ENCODE measurements around the gene CPNE5.

The CPNE5 gene

DNA sequence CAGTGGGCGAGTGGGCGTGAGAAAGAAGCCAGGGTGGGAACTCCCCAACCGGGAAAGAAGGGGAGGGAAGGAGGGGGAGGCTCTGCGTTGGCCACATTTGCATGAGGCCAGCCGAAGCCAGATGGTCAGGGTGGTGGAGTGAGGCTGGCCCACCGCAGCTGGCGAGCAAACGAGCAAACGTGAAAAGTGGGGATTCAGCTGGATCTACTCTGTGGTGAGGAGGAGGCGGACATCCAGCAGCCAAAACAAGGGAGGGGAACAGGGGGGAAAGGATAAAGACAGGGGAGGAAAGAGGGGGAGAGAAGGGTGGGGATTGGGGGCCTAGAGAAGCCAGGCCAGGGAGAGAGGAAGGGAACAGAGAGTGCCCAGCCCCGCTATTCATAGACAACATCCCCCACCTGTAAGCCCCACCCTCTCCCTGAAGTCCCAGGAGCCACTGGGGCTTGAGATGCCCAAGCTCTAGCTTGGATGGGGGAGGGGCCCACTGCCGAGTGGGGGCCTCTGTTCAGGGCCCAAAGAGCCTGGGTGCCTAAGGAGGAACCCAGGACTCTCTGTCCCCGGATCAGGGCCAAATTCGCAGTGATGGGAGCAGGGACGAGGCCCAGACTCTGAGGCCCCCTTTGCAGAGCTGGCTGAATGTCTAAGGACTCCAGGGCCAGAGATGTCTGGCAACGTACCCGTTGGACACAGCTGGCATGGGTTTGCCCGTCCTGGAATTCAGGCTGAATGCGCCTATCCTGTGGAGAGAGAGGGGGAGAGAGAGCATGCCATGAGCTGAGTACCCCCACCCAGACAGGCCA is 45.1 kb downstream of the CPNE5 start:
- DNase-seq (ENCODE audit: low read depth in 2 of 2), result no peak

DNA sequence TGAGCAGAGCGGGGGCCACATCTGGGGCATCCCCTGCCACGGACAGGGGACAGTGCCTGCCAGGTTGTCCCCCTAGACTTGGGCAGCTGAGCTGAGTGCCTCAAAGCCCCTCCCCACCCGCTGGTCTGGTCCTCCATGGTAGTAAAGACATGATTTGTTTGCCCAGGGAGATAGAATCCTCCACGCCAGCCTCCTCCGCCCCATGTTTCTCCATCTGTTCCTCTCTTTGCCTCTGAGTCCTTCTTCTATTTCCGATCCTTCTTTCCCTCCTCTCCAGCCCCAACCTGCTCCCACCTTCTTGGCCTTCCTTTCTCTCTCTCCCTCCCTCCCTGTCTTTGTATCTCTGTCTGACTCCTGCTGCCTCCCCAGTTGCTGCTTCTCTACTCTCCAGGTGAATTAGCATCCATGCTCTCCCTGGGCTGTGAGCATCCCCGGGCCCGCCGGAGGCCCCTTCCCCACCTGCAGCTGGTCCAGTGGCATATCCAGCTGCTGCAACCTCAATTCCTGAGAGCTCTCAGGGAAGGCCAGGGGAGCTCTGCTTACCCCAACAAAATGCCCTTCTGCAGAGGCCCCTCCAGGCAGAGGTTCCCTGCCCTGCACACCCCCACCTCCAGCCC is 45.8 kb downstream of the CPNE5 start:
- no peak for DNase-seq (ENCODE audit: low read depth in 2 of 2)

GRCh38 chr6:36791521-36792135 is 47.6 kb downstream of the CPNE5 start:
- no peak for DNase-seq (ENCODE audit: low read depth in 2 of 2)

- DNase-seq (ENCODE audit: low read depth in 2 of 2), result no peak
Observed at GRCh38 chr6:36791085-36791484, 48.2 kb downstream of the CPNE5 start.

DNA sequence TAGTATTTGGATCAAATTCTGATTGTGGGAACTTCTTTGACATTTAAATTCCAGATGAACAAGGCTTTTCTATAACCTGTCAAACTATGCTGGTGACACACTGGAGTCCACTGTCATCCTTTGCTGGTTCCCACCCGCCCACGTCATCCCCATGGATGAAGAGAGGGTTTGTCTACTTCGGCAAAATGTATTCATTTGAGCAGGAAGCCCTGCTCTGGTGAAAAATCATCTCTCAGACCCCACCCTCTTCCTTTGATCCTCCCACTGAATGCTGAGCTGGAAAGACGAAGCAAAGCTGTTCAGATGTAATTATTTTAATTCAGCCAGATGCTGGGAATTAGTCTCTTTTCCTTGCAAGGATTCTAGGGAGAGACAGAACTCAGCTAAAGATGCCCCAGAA is 50.5 kb downstream of the CPNE5 start:
- DNase-seq (ENCODE audit: low read depth in 2 of 2), result peak in 1 of 2 experiments; percentile 17

GRCh38 chr6:36788186-36788585 is 51.1 kb downstream of the CPNE5 start:
- no peak for DNase-seq (ENCODE audit: low read depth in 2 of 2)

DNA sequence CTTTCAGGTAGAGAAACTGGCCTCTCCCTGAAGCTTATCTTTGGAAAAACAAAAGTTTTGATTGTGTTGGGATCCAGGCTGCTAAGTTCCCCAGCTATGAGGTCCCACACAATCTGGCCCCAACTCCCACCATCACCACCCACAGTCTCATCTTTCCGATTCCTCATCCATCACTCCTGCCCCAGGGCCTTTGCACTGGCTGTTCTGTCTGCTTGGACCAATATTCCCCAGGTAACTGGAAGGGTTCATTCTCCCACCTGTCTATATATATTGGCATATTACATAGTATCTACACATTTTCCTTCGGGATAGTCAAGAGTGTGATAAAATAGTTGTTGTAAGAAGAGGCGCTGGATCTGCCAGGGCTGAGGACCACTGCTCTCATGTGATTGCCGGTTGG is 52.0 kb downstream of the CPNE5 start:
- DNase-seq (ENCODE audit: low read depth in 2 of 2), result no peak

- DNase-seq (ENCODE audit: low read depth in 2 of 2), result no peak
Observed at GRCh38 chr6:36786055-36786675, 53.1 kb downstream of the CPNE5 start.

DNA sequence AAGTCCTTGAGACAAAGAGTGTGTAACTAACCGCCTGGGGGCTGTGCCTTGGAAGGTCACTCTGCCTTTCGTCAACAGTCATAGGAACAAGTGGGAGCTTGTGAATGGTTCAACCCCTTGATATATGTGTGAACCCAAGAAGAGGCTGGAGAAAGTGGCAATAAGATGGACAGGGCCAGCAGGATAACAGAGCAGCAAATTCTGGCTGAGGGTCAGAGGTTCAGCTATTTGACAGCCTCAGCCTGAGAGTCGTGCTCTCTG is 54.9 kb downstream of the CPNE5 start:
- no peak for DNase-seq (ENCODE audit: low read depth in 2 of 2)

GRCh38 chr6:36783603-36784375 is 55.5 kb downstream of the CPNE5 start:
- DNase-seq (ENCODE audit: low read depth in 2 of 2), result no peak

GRCh38 chr6:36781669-36782068 is 57.6 kb downstream of the CPNE5 start:
- no peak for DNase-seq (ENCODE audit: low read depth in 2 of 2)

GRCh38 chr6:36780442-36781177 is 58.6 kb downstream of the CPNE5 start:
- no peak for DNase-seq (ENCODE audit: low read depth in 2 of 2)

DNA sequence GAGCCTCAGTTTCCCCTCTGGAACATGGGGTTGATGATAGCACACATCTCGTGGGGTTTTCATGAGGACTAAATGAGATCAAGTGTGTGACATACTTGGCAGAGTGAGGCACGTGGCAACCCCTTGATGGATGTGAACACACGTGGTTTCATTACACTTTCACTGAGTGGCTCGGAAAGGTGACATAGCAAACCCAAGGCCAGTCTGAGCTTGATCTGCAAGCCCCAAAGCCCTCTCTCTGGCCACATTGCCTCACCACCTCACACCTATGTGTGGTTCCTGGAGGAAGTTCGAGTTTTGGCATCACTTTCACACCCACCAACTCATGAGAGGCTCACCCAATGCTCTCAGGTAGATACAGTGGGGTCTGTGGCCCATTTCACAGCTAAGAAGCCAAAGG is 60.0 kb downstream of the CPNE5 start:
- DNase-seq (ENCODE audit: low read depth in 2 of 2), result no peak

DNA sequence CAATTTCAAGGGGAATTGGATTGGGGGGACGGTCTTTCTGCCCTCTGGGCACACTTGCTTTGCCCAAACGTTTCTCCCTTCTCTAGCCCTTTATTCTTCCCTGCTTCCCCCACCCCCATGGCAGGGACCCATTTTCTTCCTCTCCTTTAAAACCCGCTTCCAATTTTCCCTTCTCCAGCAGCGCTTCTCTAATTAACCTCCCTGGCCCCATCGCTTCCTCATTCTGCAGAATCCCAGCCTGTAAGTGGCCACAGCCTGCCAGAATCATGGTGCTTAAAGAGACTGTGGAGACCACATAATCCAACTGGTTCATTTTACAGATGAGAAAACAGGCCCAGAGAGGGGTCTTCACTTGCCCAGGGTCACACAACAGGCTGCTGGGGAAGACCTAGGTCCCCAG is 61.4 kb downstream of the CPNE5 start:
- DNase-seq (ENCODE audit: low read depth in 2 of 2), result no peak

DNA sequence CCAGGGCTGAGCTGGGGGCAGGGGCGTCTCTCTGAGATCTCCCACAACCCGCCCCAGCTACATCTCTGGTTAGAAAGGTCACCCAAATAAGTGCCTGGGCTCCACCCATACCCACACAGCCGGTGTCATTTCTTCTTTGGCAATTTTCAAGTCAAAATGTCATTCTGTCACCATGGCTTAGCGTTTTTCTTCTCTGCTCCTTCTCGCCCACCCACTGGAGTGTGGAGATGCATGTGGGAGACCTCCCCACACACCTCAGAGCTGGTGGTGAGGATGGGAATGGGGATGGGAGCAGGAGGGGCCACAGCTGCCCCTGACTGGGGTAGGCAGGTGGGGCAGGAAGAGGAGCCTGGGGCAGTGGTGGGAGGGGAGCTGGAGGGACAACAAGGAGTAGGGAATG is 63.1 kb downstream of the CPNE5 start:
- DNase-seq (ENCODE audit: low read depth in 2 of 2), result no peak

DNA sequence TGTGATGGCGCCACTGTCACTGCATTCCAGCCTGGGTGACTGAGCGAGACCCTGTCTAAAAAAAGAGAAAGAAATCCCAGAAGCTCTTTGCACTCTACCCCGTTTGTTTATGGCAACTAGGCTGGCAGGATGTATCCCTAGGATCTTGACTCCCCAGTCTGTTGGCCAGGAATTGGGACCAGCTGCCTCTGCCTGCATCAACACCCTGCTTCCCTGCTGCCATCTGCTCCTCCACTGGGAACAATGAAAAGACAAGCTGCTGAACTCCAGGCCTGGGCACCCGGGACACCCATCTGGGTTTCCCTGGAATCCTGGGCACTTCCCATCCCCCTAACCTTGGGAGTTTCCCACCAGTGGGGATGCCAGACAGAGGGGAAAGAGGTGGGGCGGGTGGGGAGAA is 64.9 kb downstream of the CPNE5 start:
- no peak for DNase-seq (ENCODE audit: low read depth in 2 of 2)

GRCh38 chr6:36772397-36772796 is 66.8 kb downstream of the CPNE5 start:
- DNase-seq (ENCODE audit: low read depth in 2 of 2), result no peak

DNA sequence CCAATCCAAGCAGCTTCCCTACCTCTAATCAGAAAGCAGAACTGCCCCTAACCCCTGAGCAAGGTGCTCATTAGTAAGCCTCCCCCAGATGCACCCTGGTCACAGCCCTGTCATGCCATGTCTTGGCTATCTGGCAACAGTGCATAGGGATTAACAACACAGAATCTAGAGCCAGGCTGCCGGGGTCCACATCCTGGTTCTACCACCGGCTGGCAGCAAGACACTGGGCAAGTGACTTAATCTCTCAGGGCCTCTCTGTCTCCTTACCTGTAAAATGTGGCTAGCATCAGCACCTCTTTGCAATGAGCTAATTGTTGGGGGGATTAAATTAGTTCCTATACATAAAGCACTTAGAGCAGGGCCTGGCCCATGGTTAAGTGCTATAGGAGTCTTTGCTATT is 68.1 kb downstream of the CPNE5 start:
- no peak for DNase-seq (ENCODE audit: low read depth in 2 of 2)

- no peak for DNase-seq (ENCODE audit: low read depth in 2 of 2)
Observed at GRCh38 chr6:36769676-36770499, 69.4 kb downstream of the CPNE5 start.

DNA sequence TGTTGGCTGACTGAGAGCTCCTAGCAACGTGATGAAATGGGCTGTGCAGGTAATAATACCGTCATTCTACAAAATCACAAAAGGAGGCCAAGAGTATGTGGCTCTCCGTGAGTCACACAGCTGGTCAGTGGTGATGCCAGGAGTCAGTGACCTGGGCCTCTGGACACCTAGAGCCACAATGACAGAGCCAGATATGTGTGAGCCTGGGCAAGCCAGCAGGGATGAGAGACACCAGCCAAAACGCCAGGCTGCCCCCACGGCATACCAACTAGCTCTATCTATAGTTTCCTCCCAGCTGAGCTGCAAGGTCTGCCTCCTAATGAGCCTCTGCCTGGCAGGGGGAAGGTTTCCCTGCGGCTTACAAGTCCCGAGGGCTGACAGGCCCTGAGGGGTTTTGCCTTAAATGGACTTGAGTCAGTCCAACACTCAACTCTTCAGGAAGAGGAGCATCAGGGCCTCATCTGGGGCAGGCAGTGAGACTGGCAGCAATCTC is 70.0 kb downstream of the CPNE5 start:
- DNase-seq (ENCODE audit: low read depth in 2 of 2), result no peak
